Heart right ventricle (tissue), 16 donors: ENCODE measurements around the gene GALNT18. TPM values are rescaled to one million over a fixed set of nuclear protein-coding genes. Genes with fewer than 3 reads are reported as not detected.
A peak's percentile ranks its signal among the peaks of the same experiment; 100 is the strongest.

Experiments used
- ATAC-seq, 8 donors: fragments of 200-7000 bp; cut with Tn5 transposase; one replicate each; pipeline ENCODE4 v1.9.1; 2020; ENCODE audit warnings: mild to moderate bottlenecking in 8 of 8, moderate library complexity in 8 of 8, moderate number of reproducible peaks in 1 of 8
- DNase-seq, 2 donors: peaks; one replicate each; pipeline ENCODE4 v3.0.0-alpha.2; 2020
- H3K27ac ChIP-seq, 10 donors: fragments of 200-600 bp; sonication (generic) in 2 of 10; one replicate each; pipeline versions ENCODE4 v1.5.0 to v1.8.0; 2020 to 2022; ENCODE audit warnings: mild to moderate bottlenecking in 3 of 10
- H3K27me3 ChIP-seq, 7 donors: fragments of 200-600 bp; one replicate each; pipeline ENCODE4 v1.8.0; 2021 to 2022; ENCODE audit warnings: mild to moderate bottlenecking in 2 of 7
- H3K36me3 ChIP-seq, 9 donors: fragments of 200-600 bp; sonication (generic) in 1 of 9; one replicate each; pipeline versions ENCODE4 v1.5.0 to v1.8.0; 2020 to 2022; ENCODE audit warnings: mild to moderate bottlenecking in 2 of 9
- H3K4me1 ChIP-seq, 9 donors: fragments of 200-600 bp; sonication (generic) in 1 of 9; one replicate each; pipeline versions ENCODE4 v1.5.0 to v1.8.0; 2020 to 2022; ENCODE audit warnings: mild to moderate bottlenecking in 4 of 9
- H3K4me3 ChIP-seq, 10 donors: fragments of 200-600 bp; sonication (generic) in 2 of 10; one replicate each; pipeline versions ENCODE4 v1.5.0 to v1.8.0; 2020 to 2022; ENCODE audit warnings: mild to moderate bottlenecking in 7 of 10, moderate library complexity in 2 of 10
- H3K9me3 ChIP-seq, 11 donors: fragments of 200-600 bp in 10 of 11; sonication (generic) in 2 of 11; one replicate each; pipeline versions ENCODE4 v1.5.0 to v1.8.0; 2013 to 2022; ENCODE audit warnings: mild to moderate bottlenecking in 2 of 11, control low read depth in 1 of 11, moderate library complexity in 1 of 11
- CTCF ChIP-seq, 9 donors: fragments of 200-600 bp; sonication (generic) in 2 of 9; IDR thresholded peaks; one replicate each; pipeline versions ENCODE4 v1.5.0 to v1.8.0; 2021 to 2022; ENCODE audit warnings: antibody characterized with exemption in 9 of 9, mild to moderate bottlenecking in 5 of 9, moderate library complexity in 1 of 9
- WGBS, 2 donors: extraction: QIAGEN DNeasy Blood & Tissue Kit; methylation state at CpG; one replicate each; pipeline ENCODE4 v1.1.7; 2013; ENCODE audit warnings: inconsistent platforms in 1 of 2; 5-methylcytosine and 5-hydroxymethylcytosine counted together
- intact Hi-C, 10 donors: fragments of 100-400 bp; cut with DNase I; formaldehyde crosslinking; loops; one replicate each; pipeline versions ENCODE4 v1.11.1 to v1.14.2; 2022
- polyA plus RNA-seq, 2 donors: library from polyadenylated mRNA; stranded (reverse); fragments of 200-250 nt; gene quantifications; one replicate each; pipeline ENCODE4 v1.2.3, GENCODE V29; 2013
- total RNA-seq, 10 donors: library from RNA; stranded (reverse); fragmentation: NEBNext Ultra II Directional in 3 of 10; extraction: Animal tissue kit (Norgen Biotek cat#: 25700) in 3 of 10; gene quantifications; one replicate each; pipeline versions ENCODE4 v1.2.1 to v1.2.4, GENCODE V29; 2021 to 2023
- donor health status: Arrhythmogenic right ventricular cardiomyopathy.
- donor health status: ischemic (EF 13 %, LVEDD 7.1; RV severe dilation, severe dysfunction).
- donor health status: healthy with polysubstance abuse.
- donor health status: DM: no; HTN: yes; CAD: no.
- donor health status: DM: no; HTN: no; CAD: no.
- donor health status: ischemic (EF 25% LVEDD 6.9; RV normal size, moderate dysfunction).
- donor health status: ischemic (EF 25% LVEDD 5.7; RV mildly dilated, moderate dysfunction).
- donor health status: healthy.
- donor health status: DM: yes; HTN: yes; CAD: no.
- donor health status: Ischemic cardiomyopathy.
- donor health status: ischemic (EF 35%, LVEDD 5.7; RV mildly dilated, moderate dysfunction).
- donor health status: nonischemic (EF 11% LVEDD 7.7; RV severe dilation, severe dysfunction).
- donor health status: DM: yes; HTN: yes; CAD: no.
- donor health status: PGD.
- donor health status: ischemic (EF 29% LVEDD 5.4; RV normal size, mild dysfunction).
- donor health status: nonischemic (EF 23%, LVEDD 6.1; RV moderate dilation, normal function).

The GALNT18 gene
- total and polyA plus RNA-seq, 12 donors: 7.0 to 29.0 (median 15.6) TPM

GRCh38 chr11:11320825-11321224 is 301.0 kb downstream of the GALNT18 start:
- ATAC-seq: no peak
- 81 to 86% methylated on average over 2 of the region's 2 CpGs for WGBS, 2 donors

DNA sequence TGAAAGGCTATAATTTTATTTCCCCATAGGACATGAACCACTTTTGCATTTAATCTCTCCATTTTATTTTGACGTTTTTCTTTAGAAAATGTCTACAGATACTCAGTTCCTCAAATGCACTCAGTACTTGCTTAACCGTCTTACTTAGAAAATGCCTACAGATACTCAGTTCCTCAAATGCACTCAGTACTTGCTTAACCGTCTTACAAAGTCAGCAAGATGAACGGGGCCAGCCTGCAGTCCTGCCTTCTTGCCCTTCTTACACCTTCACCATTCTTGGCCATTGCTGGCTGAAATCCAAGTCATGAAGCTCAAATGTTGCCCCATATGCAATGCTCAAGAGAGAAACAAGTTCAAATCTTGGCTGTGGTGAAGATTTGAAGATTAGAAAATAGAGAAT is 302.8 kb downstream of the GALNT18 start:
- no peak for TF ChIP-seq CTCF (IDR thresholded peaks at IDR 0.05)
- no peak overlapping the region for H3K27ac ChIP-seq
- peak in 1 of 8 donors; percentile 65 for ATAC-seq
- WGBS, 2 donors: 87 to 94% methylated on average over 4 of the region's 4 CpGs
- DNase-seq: no peak
- peaks cover 5 to 14% (median 7%) of the 10 kb centered on the region in 9 donors for H3K4me1 ChIP-seq
- intact Hi-C loops: no loop called here
- H3K4me3 ChIP-seq: no peak overlapping the region
- H3K9me3 ChIP-seq: peaks cover 0 to 10% (median 0%) of the 10 kb centered on the region in 11 donors
- H3K27me3 ChIP-seq: no peaks in the 10 kb centered on the region
- H3K36me3 ChIP-seq: peaks cover 0 to 63% (median 0%) of the 10 kb centered on the region in 9 donors

More at GRCh38 chr11:11320825-11321224, 301.0 kb downstream of the GALNT18 start:
- peaks cover 0 to 10% (median 0%) of the 10 kb centered on the region in 11 donors for H3K9me3 ChIP-seq
- no peak for DNase-seq
- no peaks in the 10 kb centered on the region for H3K4me1 ChIP-seq
- intact Hi-C loops: no loop called here
- H3K27me3 ChIP-seq: no peaks in the 10 kb centered on the region
- H3K36me3 ChIP-seq: peaks cover 0 to 75% (median 0%) of the 10 kb centered on the region in 9 donors
- H3K27ac ChIP-seq: no peak overlapping the region
- no peak overlapping the region for H3K4me3 ChIP-seq
- TF ChIP-seq CTCF (IDR thresholded peaks at IDR 0.05): no peak

GRCh38 chr11:11318461-11318860 is 303.3 kb downstream of the GALNT18 start:
- WGBS, 2 donors: 89 to 91% methylated on average over 7 of the region's 7 CpGs
- no peak for ATAC-seq

DNA sequence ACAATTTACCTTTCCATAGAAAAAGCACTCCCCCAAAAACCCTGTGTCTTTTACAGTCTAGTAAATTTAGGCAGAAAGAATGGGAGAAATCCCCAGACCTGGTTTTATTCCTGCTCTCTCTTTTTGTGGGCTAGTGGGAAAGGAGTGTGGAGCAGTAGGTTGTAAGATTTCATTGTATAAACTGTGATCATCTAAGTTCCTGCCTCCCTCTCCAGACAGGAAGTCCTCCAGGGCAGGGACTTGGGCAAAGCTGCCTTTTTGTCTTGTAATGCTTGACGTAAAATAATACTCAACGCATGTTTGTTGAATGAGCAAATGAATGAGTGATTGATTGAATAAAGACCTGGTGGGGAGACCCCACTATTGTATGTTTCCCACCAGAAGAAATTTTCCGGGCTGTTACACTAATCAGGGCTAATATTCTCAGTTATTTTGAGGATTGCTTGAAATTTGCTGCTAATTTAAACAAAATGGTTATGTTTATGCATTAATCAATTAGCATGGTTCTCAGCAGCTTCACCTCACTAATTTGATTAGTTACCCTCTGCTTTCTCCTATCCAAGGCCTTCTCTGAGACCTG is 305.1 kb downstream of the GALNT18 start:
- intact Hi-C loops: no loop called here

More at GRCh38 chr11:11318461-11318860, 303.3 kb downstream of the GALNT18 start:
- DNase-seq: no peak
- no peak overlapping the region for H3K27ac ChIP-seq
- peaks cover 5 to 19% (median 12%) of the 10 kb centered on the region in 9 donors for H3K4me1 ChIP-seq
- H3K9me3 ChIP-seq: peaks cover 0 to 10% (median 0%) of the 10 kb centered on the region in 11 donors
- no peak for TF ChIP-seq CTCF (IDR thresholded peaks at IDR 0.05)
- H3K4me3 ChIP-seq: no peak overlapping the region
- H3K27me3 ChIP-seq: no peaks in the 10 kb centered on the region
- intact Hi-C loops: no loop called here
- peaks cover 0 to 60% (median 0%) of the 10 kb centered on the region in 9 donors for H3K36me3 ChIP-seq

More for the DNA sequence above, 305.1 kb downstream of the GALNT18 start:
- Histone ChIP-seq H3K27me3 (no peaks in the 10 kb centered on the region), H3K4me3 (no peak overlapping the region), H3K9me3 (no peaks in the 10 kb centered on the region), H3K4me1 (peaks cover 5 to 29% (median 18%) of the 10 kb centered on the region in 9 donors), H3K27ac (no peak overlapping the region), H3K36me3 (peaks cover 0 to 43% (median 0%) of the 10 kb centered on the region in 9 donors)
- ATAC-seq: no peak
- no peak for TF ChIP-seq CTCF (IDR thresholded peaks at IDR 0.05)
- 90 to 91% methylated on average over 3 of the region's 3 CpGs for WGBS, 2 donors
- no peak for DNase-seq
